DOHH2 (cell line): Measurements from ENCODE around the gene CWC27.

ENCODE experiments used
- H3F3A ChIP-seq: fragments of 200-600 bp; sonication (generic), shearing (Covaris generic); 2 replicates; pipeline ENCODE4 v1.6.0; 2016; ENCODE audit warnings: antibody characterized with exemption, mild to moderate bottlenecking; ENCODE audit not compliant: control insufficient read depth, insufficient read depth
- H3K27ac ChIP-seq: fragments of 200-600 bp; sonication (generic); 2 replicates; pipeline ENCODE4 v1.5.1; 2014; ENCODE audit warnings: low read depth, mild to moderate bottlenecking, low read length, moderate library complexity
- H3K27me3 ChIP-seq: fragments of 200-600 bp; sonication (generic); 2 replicates; pipeline ENCODE4 v1.6.1; 2014; ENCODE audit warnings: mild to moderate bottlenecking, low read length, mixed read lengths; ENCODE audit not compliant: control insufficient read depth
- H3K36me3 ChIP-seq: fragments of 200-600 bp; sonication (generic); 2 replicates; pipeline ENCODE4 v1.6.1; 2014; ENCODE audit warnings: mild to moderate bottlenecking, low read length, moderate library complexity, mixed read lengths; ENCODE audit not compliant: control insufficient read depth
- H3K4me1 ChIP-seq: fragments of 200-600 bp; sonication (generic); 2 replicates; pipeline ENCODE4 v1.6.1; 2014; ENCODE audit warnings: mild to moderate bottlenecking, low read length, mixed read lengths; ENCODE audit not compliant: control insufficient read depth
- H3K4me2 ChIP-seq: fragments of 200-600 bp; sonication (generic); 2 replicates; pipeline ENCODE4 v1.6.0; 2014; ENCODE audit warnings: mild to moderate bottlenecking, low read length, moderate library complexity
- H3K4me3 ChIP-seq: fragments of 200-600 bp; sonication (generic); 2 replicates; pipeline ENCODE4 v1.5.1; 2014; ENCODE audit warnings: mild to moderate bottlenecking, low read length, mixed read lengths
- H3K79me2 ChIP-seq: fragments of 200-600 bp; sonication (generic); 2 replicates; pipeline ENCODE4 v1.6.1; 2014; ENCODE audit warnings: mild to moderate bottlenecking, low read length, mixed read lengths; ENCODE audit not compliant: control insufficient read depth
- H3K9me2 ChIP-seq: fragments of 200-600 bp; sonication (generic); replicated peaks from 2 replicates; pipeline ENCODE4 v1.6.1; 2014; ENCODE audit warnings: mild to moderate bottlenecking, low read length, mixed read lengths; ENCODE audit not compliant: control insufficient read depth
- H3K9me3 ChIP-seq: fragments of 200-600 bp; sonication (generic); 2 replicates; pipeline ENCODE4 v1.6.1; 2014; ENCODE audit warnings: antibody characterized with exemption, low read length, mixed read lengths; ENCODE audit not compliant: control insufficient read depth, insufficient read depth
- H4K20me1 ChIP-seq: fragments of 200-600 bp; sonication (generic); 2 replicates; pipeline ENCODE4 v1.6.0; 2014; ENCODE audit warnings: low read depth, mild to moderate bottlenecking, antibody characterized with exemption, low read length, moderate library complexity; ENCODE audit not compliant: control insufficient read depth, insufficient read depth
- CTCF ChIP-seq: fragments of 200-600 bp; sonication (generic); IDR thresholded peaks from one replicate; pipeline ENCODE4 v1.5.1; 2014; ENCODE audit warnings: antibody characterized with exemption, mild to moderate bottlenecking, low read depth, low read length; ENCODE audit not compliant: poor library complexity, severe bottlenecking
- EZH2phosphoT487 ChIP-seq: fragments of 200-600 bp; sonication (generic); IDR thresholded peaks from 2 replicates; pipeline ENCODE4 v1.6.1; 2017; ENCODE audit warnings: borderline replicate concordance, mild to moderate bottlenecking, antibody characterized with exemption, low read length, moderate library complexity, mixed read lengths

Gene CWC27

GRCh38 chr5:64874753-64875152, 106.0 kb downstream of the CWC27 start:
- H3F3A ChIP-seq, result no peaks in the 10 kb centered on the region
- H3K9me2 ChIP-seq, result no peaks in the 10 kb centered on the region
- H4K20me1 ChIP-seq, result no peaks in the 10 kb centered on the region
- H3K4me2 ChIP-seq, result no peak overlapping the region
- no peaks in the 10 kb centered on the region for H3K9me3 ChIP-seq
- H3K36me3 ChIP-seq, result no peaks in the 10 kb centered on the region
- H3K4me1 ChIP-seq, result no peaks in the 10 kb centered on the region
- H3K27me3 ChIP-seq, result no peaks in the 10 kb centered on the region
- no peak overlapping the region for H3K4me3 ChIP-seq
- no peak overlapping the region for H3K27ac ChIP-seq
- TF ChIP-seq EZH2phosphoT487 (no peak), CTCF (no peak)
- H3K79me2 ChIP-seq, result no peaks in the 10 kb centered on the region

GRCh38 chr5:64876203-64876602, 107.5 kb downstream of the CWC27 start:
- Histone ChIP-seq H3K4me2 (no peak overlapping the region), H3K36me3 (no peaks in the 10 kb centered on the region), H3F3A (no peaks in the 10 kb centered on the region), H3K4me1 (no peaks in the 10 kb centered on the region), H3K79me2 (no peaks in the 10 kb centered on the region), H3K9me2 (no peaks in the 10 kb centered on the region), H3K9me3 (no peaks in the 10 kb centered on the region), H4K20me1 (no peaks in the 10 kb centered on the region), H3K27ac (no peak overlapping the region), H3K27me3 (no peaks in the 10 kb centered on the region), H3K4me3 (no peak overlapping the region)
- TF ChIP-seq EZH2phosphoT487, result no peak
- TF ChIP-seq CTCF, result no peak

GRCh38 chr5:64880821-64881220, 112.1 kb downstream of the CWC27 start:
- Histone ChIP-seq H3K27me3 (no peaks in the 10 kb centered on the region), H3K9me2 (no peaks in the 10 kb centered on the region), H4K20me1 (no peaks in the 10 kb centered on the region), H3K4me2 (no peak overlapping the region), H3K4me3 (no peak overlapping the region), H3K9me3 (no peaks in the 10 kb centered on the region), H3K79me2 (no peaks in the 10 kb centered on the region), H3K36me3 (no peaks in the 10 kb centered on the region), H3K27ac (no peak overlapping the region), H3F3A (no peaks in the 10 kb centered on the region; the same call in 1 of the 2 replicates), H3K4me1 (no peaks in the 10 kb centered on the region)
- TF ChIP-seq CTCF (no peak), EZH2phosphoT487 (no peak)

- H3K9me3 ChIP-seq, result no peaks in the 10 kb centered on the region
- no peak overlapping the region for H3K4me3 ChIP-seq
- H3K79me2 ChIP-seq, result no peaks in the 10 kb centered on the region
- TF ChIP-seq CTCF, result no peak
- TF ChIP-seq EZH2phosphoT487, result no peak
- H3K36me3 ChIP-seq, result no peaks in the 10 kb centered on the region
- no peaks in the 10 kb centered on the region for H3K27me3 ChIP-seq
- H3K27ac ChIP-seq, result no peak overlapping the region
- no peaks in the 10 kb centered on the region for H3K9me2 ChIP-seq
- no peaks in the 10 kb centered on the region; the same call in 1 of the 2 replicates for H3F3A ChIP-seq
- no peak overlapping the region for H3K4me2 ChIP-seq
- no peaks in the 10 kb centered on the region for H3K4me1 ChIP-seq
- H4K20me1 ChIP-seq, result no peaks in the 10 kb centered on the region
Observed at GRCh38 chr5:64883912-64884311, 115.2 kb downstream of the CWC27 start.
